Liver (tissue), 3 donors: ENCODE data around the gene EEFSEC.

Experiments used
- CTCF ChIP-seq: fragments of 150-350 bp; IDR thresholded peaks from 2 replicates; pipeline ENCODE4 v1.5.1; 2017; ENCODE audit warnings: improper control_type of control experiment, low read depth, low read length; ENCODE audit not compliant: missing input control
- MAX ChIP-seq: IDR thresholded peaks from 2 replicates; pipeline ENCODE4 v1.6.1; 2016; ENCODE audit warnings: antibody characterized with exemption
- RAD21 ChIP-seq, 2 donors: IDR thresholded peaks; 2 replicates each; pipeline ENCODE4 v1.6.1; 2016; ENCODE audit warnings: antibody characterized with exemption in 2 of 2, mild to moderate bottlenecking in 2 of 2
- SP1 ChIP-seq: IDR thresholded peaks from 2 replicates; pipeline ENCODE4 v1.6.1; 2018; ENCODE audit warnings: antibody characterized with exemption, mild to moderate bottlenecking
- TAF1 ChIP-seq: conservative IDR thresholded peaks from 2 replicates; pipeline ENCODE4 v1.6.1; 2016; ENCODE audit warnings: antibody characterized with exemption, mild to moderate bottlenecking
- YY1 ChIP-seq: IDR thresholded peaks from 2 replicates; pipeline ENCODE4 v1.6.1; 2016; ENCODE audit warnings: antibody characterized with exemption, mild to moderate bottlenecking
- TF ChIP-seq, protein P1 (sequence below): IDR thresholded peaks from 2 replicates; pipeline ENCODE4 v1.6.1; 2016; ENCODE audit warnings: antibody characterized with exemption
- donor health status: healthy.
- donor health status: healthy.

- TF ChIP-seq CTCF: no peak
- no peak for TF ChIP-seq SP1
- no peak for TF ChIP-seq YY1
- TF ChIP-seq TAF1: no peak
- TF ChIP-seq, protein P1, sequence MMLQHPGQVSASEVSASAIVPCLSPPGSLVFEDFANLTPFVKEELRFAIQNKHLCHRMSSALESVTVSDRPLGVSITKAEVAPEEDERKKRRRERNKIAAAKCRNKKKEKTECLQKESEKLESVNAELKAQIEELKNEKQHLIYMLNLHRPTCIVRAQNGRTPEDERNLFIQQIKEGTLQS: no peak
- TF ChIP-seq MAX: no peak
- no peak for TF ChIP-seq RAD21 (IDR thresholded peaks at IDR 0.05)
Observed at GRCh38 chr3:128408693-128409623, 255.7 kb downstream of the EEFSEC start.
